OCI-LY1 (cell line): Measurements from ENCODE around the gene TBX19.

Source experiments
- CTCF ChIP-seq: fragments of 200-600 bp; sonication (generic), shearing (Covaris generic); IDR thresholded peaks from 2 replicates; pipeline ENCODE4 v1.5.1; 2017; ENCODE audit warnings: mild to moderate bottlenecking, antibody characterized with exemption, low read length, moderate library complexity, mixed read lengths
- EZH2 ChIP-seq: fragments of 200-600 bp; sonication (generic), shearing (Covaris generic); IDR thresholded peaks from 2 replicates; pipeline ENCODE4 v1.8.0; 2017; ENCODE audit warnings: borderline replicate concordance, mixed run types, mild to moderate bottlenecking, antibody characterized with exemption, low read length, moderate library complexity, mixed read lengths

GRCh38 chr1:168321945-168322344 is 41.3 kb downstream of the TBX19 start:
- peak; percentile 44; the same call in 1 of the 2 replicates for TF ChIP-seq CTCF
- TF ChIP-seq EZH2 = no peak
